GM06990 (cell line): ENCODE data around the gene KCNK4.

Source experiments
- DNase-seq: peaks from one replicate; pipeline ENCODE4 v3.0.0-alpha.2; 2011; ENCODE audit not compliant: insufficient read length; ENCODE audit errors: extremely low read depth
- H3K27me3 ChIP-seq: replicated peaks from 2 replicates; pipeline ENCODE4 v1.6.0; 2011; ENCODE audit warnings: low read length; ENCODE audit not compliant: control insufficient read depth, insufficient read depth
- H3K36me3 ChIP-seq: 2 replicates; pipeline ENCODE4 v1.5.1; 2011; ENCODE audit warnings: low read length; ENCODE audit not compliant: control insufficient read depth, insufficient read depth
- H3K4me3 ChIP-seq: replicated peaks from 2 replicates; pipeline ENCODE4 v1.5.1; 2011; ENCODE audit warnings: low read depth, mild to moderate bottlenecking, control low read depth, low read length
- TF ChIP-seq, protein P1 (sequence below): IDR thresholded peaks from 2 replicates; pipeline ENCODE4 v1.5.1; 2011; ENCODE audit warnings: low read length, control low read depth, mild to moderate bottlenecking, inconsistent platforms; ENCODE audit not compliant: insufficient read depth, poor library complexity, severe bottlenecking

KCNK4 gene

GRCh38 chr11:64278576-64279190 lies 12.4 kb upstream of the KCNK4 start:
- DNase-seq, result peak; percentile 0
- peaks cover 14% of the 10 kb centered on the region for H3K36me3 ChIP-seq
- no peaks in the 10 kb centered on the region for H3K27me3 ChIP-seq
- TF ChIP-seq, protein P1, sequence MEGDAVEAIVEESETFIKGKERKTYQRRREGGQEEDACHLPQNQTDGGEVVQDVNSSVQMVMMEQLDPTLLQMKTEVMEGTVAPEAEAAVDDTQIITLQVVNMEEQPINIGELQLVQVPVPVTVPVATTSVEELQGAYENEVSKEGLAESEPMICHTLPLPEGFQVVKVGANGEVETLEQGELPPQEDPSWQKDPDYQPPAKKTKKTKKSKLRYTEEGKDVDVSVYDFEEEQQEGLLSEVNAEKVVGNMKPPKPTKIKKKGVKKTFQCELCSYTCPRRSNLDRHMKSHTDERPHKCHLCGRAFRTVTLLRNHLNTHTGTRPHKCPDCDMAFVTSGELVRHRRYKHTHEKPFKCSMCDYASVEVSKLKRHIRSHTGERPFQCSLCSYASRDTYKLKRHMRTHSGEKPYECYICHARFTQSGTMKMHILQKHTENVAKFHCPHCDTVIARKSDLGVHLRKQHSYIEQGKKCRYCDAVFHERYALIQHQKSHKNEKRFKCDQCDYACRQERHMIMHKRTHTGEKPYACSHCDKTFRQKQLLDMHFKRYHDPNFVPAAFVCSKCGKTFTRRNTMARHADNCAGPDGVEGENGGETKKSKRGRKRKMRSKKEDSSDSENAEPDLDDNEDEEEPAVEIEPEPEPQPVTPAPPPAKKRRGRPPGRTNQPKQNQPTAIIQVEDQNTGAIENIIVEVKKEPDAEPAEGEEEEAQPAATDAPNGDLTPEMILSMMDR, result no peak
- no peak overlapping the region for H3K4me3 ChIP-seq

- Histone ChIP-seq H3K4me3 (no peak overlapping the region), H3K27me3 (no peaks in the 10 kb centered on the region), H3K36me3 (peaks cover 10% of the 10 kb centered on the region)
- TF ChIP-seq, protein P1, result no peak
- no peak for DNase-seq
Observed at GRCh38 chr11:64281957-64282770, 8.9 kb upstream of the KCNK4 start.

DNA sequence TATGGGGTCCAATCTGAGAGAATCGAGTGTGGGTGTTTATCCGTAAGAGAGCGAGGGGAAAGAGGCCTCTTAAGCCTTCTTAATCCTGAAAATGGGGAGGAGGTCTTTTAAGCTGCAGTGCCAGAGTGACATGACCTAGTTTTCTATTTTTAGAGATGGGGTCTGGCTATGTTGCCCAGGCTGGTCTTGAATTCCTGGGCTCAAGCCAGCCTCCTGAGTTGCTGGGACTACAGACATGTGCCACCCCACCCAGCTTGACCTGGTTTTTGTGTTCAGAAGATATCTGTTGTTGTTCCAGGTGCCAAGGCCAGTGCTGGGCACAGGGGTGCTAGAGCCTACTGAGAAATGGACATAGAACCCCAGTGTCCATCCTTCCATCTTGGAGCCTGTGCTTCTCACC lies 8.0 kb upstream of the KCNK4 start:
- Histone ChIP-seq H3K4me3 (no peak overlapping the region), H3K27me3 (no peaks in the 10 kb centered on the region), H3K36me3 (peaks cover 8% of the 10 kb centered on the region)
- TF ChIP-seq, protein P1, result no peak
- DNase-seq, result no peak

GRCh38 chr11:64284048-64284961 lies 6.8 kb upstream of the KCNK4 start, which contains the start of gene BAD:
Gene BAD, minus strand, starts transcription at chr11:64284665. Its CDS starts 297 bp downstream, at chr11:64284368.
- H3K4me3 ChIP-seq, result peak within 1 kb of the TSS; percentile 64
- TF ChIP-seq, protein P1, result no peak
- no peaks in the 10 kb centered on the region for H3K27me3 ChIP-seq
- DNase-seq, result peak; percentile 91
- H3K36me3 ChIP-seq, result peaks cover 2% of the 10 kb centered on the region; the same call in 1 of the 2 replicates

- H3K4me3 ChIP-seq, result peak within 1 kb of the TSS; percentile 64
- peak; percentile 90 for DNase-seq
Observed at GRCh38 chr11:64284962-64285884, 5.9 kb upstream of the KCNK4 start, which contains the start of gene GPR137. Gene GPR137, plus strand, starts transcription at chr11:64285848. Its CDS starts 677 bp downstream, at chr11:64286525.

More at GRCh38 chr11:64284962-64285884, 5.9 kb upstream of the KCNK4 start, which contains the start of gene GPR137:
- Histone ChIP-seq H3K36me3 (peaks cover 2% of the 10 kb centered on the region; the same call in 1 of the 2 replicates), H3K27me3 (no peaks in the 10 kb centered on the region)
- TF ChIP-seq, protein P1, result no peak
